DLD1 (cell line): ENCODE measurements around the gene ZNF766.
"Not testable (repeated sequence)": the region's sequence is repeated elsewhere in the genome, so short reads cannot be mapped to it uniquely, and the experiment has no call there.

Experiments used
- in situ Hi-C: cut with HindIII; loops from 2 replicates; pipeline ENCODE4 v1.10.0; 2017; ENCODE audit warnings: low sequenced_read_pairs

Gene ZNF766

DNA sequence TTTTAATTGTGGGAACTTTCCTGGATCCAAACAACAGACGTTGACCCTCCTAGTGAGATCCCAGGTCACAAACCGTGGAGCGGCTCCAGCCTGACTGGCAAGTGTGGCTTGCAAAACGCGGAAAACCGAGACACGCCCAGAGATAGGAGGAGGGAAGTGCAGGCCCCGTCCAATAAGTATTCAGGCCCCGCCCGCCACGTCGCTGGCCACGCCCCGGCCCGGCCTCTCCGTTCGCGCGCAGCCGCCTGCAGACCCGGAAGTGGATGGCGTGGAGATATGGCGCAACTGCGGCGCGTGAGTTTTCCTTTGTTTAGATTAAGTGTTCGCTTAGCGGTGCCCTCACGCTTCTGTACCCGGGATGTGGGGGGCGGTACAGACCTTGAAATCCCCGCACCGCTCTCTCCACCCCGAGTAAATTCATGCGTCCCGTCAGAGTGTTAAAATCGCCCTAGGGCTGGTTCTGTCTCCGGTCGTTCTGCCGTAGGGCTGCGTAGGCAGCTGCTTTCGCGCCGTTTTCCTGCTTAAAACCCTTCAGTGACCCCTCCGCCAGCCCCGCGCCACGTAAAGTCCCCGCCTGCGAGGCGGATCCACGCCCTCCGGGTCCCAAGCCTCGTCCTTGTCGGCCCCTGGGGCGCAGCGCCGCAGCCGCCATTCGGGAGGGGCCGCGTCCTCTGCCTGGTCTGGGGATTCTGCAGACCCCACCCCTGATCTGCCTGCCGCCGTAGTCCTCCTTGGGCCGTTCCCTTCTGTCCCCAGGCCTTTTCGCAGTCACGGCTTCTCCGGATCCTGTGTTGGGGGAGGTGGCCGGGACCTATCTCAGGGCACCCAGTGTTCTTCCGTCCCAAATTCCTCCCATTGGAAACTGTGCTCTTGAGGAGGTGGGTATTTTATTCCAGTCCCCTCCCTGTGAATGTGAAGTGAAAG is at the start of gene ZNF766:
Gene ZNF766 (plus strand): TSS at position 250 of the 924 bp plus-strand sequence. CDS start 27 bp downstream, at position 277.
- in situ Hi-C loops, result no loop called here

DNA sequence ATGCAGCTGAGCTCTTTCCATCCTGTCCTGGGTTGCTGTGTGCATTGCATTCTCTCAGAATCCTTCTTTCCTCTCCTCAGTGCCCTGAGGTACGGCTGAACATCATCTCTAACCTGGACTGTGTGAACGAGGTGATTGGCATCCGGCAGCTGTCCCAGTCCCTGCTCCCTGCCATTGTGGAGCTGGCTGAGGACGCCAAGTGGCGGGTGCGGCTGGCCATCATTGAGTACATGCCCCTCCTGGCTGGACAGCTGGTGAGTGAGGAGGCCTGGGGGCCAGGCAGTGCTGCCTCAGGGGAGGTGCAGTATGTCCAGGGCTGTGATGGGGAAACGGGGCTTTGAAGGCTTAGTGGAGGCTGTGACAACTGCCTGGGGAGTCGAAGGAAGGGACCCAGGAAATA is 49.8 kb upstream of the ZNF766 start:
- in situ Hi-C loops, result no loop called here

DNA sequence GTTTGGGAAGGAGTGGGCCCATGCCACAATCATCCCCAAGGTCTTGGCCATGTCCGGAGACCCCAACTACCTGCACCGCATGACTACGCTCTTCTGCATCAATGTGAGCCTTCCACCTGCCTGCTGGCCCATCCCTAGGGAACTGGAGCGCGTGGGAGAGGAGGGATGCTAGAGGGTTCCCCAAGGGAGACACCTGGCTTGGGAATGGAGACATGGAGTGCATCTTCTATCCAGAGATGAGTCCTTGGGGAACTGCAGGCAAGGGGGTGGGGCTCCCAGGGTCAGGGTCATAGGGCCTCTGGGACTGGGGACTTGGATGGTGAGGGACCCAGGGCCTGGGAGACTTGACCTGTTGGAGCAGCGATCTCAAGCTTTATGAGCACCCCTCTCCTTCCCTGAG is 48.4 kb upstream of the ZNF766 start:
- in situ Hi-C loops, result no loop called here

DNA sequence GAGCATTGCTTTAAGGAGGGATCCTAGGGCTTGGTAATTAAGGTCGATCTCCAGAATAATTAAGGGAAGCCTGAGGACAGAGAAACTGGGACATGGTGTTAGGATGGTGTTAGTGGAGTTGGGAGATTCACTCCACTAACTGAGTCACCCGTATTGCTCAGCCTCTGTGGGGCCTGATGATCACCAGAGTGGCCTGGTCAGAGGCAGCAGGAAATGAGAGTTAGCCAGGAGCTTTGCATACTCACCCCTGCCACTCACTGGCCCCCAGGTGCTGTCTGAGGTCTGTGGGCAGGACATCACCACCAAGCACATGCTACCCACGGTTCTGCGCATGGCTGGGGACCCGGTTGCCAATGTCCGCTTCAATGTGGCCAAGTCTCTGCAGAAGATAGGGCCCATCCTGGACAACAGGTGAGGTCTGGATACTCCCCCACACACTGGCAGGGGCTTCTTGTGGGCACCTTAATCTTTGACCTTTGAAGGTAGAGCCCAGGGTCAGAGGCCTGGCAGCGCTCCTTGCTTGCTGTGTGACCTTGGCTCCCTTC is 47.5 kb upstream of the ZNF766 start:
- in situ Hi-C loops, result no loop called here

DNA sequence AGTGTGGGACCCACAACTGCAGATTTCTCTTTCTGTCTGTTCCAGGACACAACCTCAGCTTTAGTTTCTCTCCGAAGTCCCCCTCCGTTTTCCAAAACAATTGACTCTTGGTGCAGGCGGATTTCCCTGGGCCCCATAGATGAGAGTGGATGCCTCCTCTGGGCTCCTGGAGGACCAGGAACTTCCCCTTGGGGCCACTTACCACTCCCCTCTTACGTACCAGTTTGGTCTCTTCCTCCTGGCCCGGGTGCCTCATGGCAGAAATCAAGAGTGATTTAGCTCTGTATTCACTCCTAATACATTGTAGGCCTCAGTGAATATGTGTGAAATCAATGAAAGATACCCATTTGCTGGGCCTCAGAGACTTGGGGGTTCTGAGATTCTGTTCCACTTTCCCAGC is 45.2 kb upstream of the ZNF766 start:
- in situ Hi-C loops, result no loop called here

DNA sequence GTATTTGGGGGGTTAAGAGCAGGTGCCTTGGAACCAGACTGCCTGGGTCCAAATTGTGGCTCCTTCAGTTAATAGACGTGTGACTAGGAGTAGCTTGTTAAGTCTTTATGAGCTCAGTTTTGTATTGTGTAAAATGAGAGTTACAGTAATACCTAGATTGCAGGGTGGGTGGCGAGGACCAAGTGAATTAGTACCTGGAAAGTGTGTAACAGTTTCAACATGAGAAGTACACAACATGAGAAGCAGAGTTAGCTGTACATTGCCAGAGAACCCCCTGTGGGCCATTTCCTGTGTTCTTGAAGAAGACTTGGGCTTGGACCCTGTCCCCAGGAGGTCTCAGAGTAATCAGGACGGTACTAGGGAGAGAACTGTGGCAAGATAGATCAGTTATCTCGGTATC is 42.7 kb upstream of the ZNF766 start:
- in situ Hi-C loops, result no loop called here

DNA sequence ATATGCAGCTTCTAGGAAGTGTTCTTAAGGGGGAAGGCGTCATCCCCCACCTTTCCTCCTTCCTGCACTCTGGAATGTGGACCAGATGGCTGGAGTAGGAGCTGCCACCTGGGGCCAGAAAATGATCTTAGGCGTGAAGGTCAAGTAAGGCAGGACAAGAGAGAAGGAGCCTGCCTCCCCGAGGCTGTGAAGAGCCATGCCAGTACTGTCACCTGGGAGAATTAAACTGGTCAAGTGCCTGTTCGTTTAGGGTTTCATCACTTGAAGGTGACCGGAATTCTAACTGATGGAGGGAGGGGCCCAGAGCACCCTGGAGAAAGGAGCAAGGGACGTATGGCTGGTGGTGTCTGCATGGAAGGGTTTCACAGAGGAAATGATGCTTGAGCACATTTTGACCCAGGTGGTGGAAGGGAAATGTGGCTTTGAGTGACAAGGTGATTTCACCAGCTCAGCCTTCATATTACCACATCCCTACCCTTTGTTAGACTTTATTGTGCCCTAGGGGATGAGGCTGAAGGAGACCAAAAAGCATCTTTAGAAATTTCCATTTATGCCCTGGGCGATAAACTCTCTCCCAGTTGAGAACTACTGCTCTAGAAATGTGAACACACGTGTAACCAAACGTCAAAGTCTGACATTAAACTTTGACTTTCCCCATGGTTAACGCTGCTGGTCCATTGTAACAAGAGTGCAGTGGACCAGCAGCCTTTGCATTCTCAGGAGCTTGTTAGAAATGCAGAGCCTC is 42.0 kb upstream of the ZNF766 start:
- in situ Hi-C loops, result no loop called here

DNA sequence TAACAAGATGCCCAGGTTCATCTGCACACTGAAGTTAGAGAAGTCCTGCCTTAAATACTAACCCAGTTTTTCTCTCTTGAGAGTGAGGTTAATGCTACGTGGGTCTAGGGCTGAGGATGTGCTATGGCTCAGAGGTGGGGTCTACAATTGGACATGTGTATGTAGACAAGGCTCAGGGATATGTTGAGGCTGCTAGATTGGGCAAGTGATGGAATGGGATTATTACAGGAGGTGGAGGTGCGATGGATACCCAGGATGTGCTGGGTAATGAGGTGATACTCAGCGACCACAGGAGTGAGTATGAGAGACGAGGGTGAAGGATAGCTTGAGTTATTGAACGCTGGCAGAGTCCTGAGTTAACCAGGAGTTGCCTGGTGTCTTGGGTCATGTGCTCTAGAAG is 41.4 kb upstream of the ZNF766 start:
- in situ Hi-C loops, result no loop called here

DNA sequence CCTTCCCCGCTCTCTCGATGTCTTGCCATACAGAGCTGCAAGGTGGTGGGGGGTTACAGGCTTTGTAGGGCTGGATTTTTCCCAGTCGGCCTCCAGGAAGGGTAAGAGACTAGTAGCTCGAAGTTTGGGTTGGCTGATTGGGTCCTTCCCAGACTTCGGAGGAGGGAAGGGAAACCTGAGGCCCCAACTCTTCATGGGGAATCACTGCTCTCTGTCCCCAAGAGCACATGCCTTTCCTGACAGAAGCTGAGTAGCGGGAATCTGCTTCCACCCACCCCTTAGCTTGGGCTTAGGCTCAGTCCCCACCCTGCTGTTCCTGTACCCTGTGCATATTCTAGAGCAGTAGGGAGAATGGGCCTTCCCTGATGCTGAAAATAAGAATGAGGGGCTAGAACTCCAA is 39.9 kb upstream of the ZNF766 start:
- in situ Hi-C loops, result no loop called here

DNA sequence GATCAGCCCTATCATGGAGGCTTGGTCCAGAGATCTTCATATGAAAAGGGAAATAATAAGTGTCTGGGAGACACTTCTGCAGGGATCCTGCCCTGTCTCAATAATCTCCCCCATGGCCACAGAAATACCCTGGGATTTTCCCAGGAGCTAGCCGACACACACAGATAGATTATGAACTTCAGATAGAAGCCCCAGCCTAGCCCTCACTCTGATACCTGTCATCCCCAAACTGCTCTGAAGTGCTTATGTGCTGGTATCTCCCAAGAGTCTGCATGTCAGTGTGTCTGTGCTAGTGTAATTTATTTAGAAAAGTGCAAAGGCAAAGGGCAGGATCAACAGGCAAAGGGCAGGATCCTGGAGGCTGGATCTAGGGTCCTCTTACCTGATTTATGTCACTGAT is 38.7 kb upstream of the ZNF766 start:
- in situ Hi-C loops, result no loop called here

DNA sequence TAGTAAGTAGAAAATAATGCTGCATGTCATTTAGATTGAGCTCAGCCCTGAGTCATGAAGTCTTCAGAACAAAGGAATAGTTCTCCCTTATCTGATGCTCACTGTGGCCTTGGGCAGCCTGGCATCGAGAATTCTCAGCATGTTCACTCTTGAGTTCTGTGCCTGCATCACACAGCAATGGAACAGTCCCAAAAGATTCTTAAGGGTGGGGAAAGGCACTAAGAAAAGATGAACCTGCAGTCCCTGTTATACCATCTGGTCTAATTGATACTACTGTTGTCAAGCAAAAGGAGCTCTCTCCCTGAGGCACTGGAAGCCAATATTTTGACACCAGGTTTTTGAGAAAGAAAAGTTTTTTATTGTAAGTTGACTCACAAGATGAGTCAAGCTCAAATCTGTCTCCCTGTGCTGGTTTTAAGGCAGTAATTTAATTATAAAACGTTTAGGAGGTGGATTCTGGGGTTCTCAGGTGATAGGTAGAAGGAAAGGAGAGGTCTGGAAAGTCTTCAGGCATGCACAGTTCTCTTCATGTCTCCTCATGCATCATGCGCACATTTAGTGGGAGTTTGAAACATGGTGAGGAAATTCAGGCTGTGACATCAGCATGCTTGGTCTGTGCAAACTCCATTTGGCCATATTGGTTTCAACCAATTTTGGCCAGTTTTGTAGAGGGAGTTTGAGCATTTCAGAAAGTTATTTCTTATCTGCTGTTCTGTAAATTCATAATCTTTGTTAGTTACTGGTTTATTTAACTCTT is 38.1 kb upstream of the ZNF766 start:
- in situ Hi-C loops, result no loop called here

DNA sequence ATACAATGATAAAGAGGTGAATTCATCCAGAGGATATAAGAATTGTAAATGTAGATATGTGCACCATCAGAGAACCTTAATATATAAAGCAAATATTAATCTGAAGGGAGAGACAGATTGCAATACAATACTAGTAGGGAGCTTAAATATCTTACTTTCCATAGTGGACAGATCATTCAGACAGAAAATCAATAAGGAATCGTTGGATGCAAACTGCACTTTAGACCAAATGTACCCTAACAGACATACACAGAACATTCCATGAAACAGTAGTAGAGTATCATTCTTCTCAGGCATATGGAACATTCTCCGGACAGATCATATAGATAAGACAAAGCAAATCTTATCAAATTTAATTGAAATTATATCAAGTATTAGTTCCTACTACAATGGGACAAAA is 35.0 kb upstream of the ZNF766 start:
- in situ Hi-C loops, result no loop called here

DNA sequence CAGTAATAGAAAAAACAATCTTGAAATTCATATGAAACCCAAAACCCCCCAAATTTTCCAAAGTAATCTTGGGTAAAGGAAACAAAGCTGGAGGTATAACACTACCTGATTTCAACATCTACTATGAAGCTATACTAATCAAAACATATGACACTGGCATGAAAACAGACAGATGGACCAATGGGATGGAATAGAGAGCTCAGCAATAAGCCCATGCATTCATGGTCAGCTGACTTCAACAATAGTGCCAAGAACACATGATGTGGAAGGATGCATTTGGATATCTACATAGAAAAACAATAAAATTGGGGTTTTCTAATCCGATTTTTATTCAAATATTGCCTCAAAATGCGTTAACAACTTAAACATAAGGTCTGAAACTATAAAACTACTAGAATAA is 32.2 kb upstream of the ZNF766 start:
- in situ Hi-C loops, result no loop called here

DNA sequence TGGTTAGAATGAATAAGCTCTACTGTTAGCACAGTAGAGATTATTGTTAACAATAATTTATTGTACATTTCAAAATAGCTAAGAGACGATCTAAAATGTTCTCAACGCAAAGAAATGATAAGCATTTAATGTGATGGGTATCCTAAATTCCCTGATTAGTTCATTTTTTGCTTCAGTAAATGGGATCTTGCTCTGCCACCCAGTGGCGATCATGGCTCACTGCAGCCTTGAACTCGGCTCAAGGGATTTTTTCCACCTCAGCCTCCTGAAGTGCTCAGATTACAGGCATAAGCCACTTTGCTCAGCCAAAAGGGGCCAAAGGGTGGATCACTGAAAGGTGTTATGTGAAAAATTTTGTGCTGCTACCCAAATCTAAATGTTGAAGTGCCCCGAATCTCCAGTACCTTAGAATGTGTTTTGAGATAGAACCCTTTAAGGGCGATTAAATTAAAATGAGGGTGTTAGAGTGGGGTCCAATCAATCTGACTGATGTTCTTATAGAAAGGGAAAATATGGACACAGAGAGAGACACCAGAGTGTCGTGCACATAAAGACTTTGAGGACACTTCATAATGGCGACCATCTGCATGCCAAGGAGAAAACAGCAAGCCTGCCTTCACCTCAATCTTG is 31.5 kb upstream of the ZNF766 start:
- in situ Hi-C loops, result no loop called here

DNA sequence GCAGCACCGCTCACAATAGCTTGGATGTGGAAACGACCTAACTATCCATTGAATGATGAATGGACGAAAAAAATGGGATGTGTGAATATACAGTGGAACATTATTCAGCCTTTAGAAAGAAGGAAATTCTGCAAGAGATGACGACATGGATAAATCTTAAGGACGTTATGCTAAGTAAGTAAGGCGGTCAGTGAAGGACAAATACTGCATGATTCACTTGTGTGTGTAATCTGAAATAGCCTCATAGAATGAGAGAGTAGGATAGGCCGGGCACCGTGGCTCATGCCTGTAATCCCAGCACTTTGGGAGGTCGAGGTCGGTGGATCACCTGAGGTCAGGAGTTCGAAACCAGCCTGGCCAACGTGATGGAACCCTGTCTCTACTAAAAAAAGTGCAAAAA is 25.4 kb upstream of the ZNF766 start:
- in situ Hi-C loops, result no loop called here

DNA sequence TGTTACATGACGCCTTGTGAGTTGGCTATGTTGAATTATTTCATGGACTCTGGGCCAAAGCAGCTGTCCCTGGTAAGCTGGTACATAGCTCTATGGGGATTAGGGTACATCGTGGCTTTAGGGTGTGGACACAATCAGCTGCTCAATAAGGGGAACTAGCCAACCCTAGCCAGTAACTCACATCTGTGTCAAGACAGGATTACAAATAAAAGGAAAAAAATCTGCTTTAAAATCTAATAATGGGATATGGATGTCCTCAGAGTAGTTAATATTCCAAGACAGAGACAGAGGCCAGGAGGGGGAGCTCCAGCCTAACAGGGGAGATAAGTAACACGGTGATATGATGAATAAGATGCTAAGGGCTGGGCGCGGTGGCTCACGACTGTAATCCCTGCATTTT is 21.1 kb upstream of the ZNF766 start:
- in situ Hi-C loops, result no loop called here

DNA sequence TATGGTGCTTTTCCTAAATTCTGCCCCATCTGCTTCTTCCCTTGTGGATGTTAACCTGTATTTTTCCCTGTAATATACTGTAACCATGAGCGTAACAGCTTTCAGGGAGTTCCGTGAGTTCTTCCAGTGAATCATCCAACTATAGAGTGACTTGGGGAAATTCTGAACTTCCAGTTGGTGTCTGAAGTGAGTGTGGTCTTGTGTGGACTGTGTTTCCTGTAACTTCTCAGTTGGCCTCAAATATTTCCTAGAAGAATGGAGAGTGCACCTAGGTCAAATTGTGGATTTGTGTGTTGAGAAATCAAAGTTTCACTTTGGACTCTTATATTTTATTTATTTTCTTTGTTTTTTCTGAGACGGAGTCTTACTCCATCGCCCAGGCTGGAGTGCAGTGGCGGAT is 11.0 kb upstream of the ZNF766 start:
- in situ Hi-C loops, result no loop called here

DNA sequence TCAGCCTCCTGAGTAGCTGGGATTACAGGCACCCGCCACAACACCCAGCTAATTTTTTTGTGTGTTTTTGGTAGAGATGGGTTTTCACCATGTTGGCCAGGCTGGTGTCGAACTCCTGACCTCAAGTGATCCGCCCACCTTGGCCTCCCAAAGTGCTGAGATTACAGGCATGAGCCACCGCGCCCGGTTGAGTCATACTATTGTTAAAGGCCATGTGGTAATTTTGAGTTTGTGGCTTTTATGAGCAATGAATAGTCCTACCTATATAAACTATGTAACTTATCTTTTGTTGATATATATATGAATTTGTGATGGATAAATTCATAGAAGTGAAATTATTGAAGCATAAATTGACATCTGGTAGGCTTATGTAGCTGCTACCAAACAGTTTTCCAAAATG is 3.8 kb upstream of the ZNF766 start:
- in situ Hi-C loops, result not testable (repeated sequence)

DNA sequence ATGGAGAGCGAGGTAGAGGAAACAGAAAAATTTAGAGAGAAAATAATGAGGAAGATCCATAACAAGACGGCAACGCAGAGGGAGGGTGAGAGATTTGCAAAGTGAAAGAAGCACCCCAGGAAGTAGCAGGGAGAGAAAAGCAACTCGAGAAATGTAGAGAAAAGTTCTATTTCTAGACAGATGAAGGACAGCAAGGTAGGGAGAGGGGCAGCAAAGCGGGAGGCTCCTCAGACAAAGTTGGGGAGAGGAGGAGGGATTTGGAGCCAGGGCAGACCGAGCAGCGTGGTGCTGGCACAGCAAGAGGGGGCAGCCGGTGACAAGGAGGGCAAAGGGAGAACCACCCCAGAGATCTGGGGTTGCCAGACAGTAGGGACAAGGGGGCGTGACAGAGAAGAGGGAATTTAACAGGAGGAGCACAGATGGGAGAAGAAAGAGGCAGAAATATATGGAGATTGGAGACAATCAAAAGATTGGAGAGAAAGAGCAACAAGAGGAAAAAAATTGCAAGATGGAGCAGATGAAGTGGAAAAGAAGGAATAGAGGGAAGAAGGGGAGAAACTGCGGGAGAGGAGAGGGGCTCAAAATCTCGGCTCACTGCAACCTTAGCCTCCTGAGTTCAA is 989 bp downstream of the ZNF766 start:
- in situ Hi-C loops, result no loop called here

DNA sequence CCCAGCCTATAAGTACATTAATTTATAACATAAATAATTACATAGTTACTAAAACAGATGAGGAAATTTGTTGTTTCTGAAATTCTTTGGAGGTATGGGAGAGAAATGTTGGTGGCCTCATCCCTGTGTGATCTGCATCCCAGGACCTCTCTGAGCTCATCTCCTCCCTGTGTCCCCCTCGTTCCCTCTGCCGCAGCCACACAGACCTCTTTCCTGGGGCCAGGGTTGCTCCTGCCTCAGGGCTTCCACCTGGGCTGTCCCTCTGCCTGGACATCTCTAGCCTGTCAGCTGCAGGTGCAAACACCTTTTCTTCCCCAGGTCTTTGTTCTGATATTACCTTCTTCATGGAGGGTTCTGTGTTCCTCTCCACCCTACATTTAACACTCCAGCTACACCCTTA is 3.9 kb downstream of the ZNF766 start:
- in situ Hi-C loops, result no loop called here
